Naive thymus-derived CD4-positive, alpha-beta T cell (primary cell): ENCODE data around the gene SESN1. TPM values are rescaled to one million over a fixed set of nuclear protein-coding genes. Genes with fewer than 3 reads are reported as not detected.

ENCODE experiments used
- ATAC-seq: fragments of 150-1000 bp; cut with Tn5 transposase; 2 replicates; pipeline ENCODE4 v1.10.0; 2021; ENCODE audit warnings: mild to moderate bottlenecking, moderate library complexity
- CTCF ChIA-PET: fragments of 350-600 bp; sonication (Branson Sonifier 250); formaldehyde crosslinking; loops from one replicate; lab custom pipeline; 2021; ENCODE audit warnings: antibody characterized with exemption; lab: Charles Lee
- POLR2A ChIA-PET: fragments of 350-600 bp; sonication (Branson Sonifier 250); formaldehyde crosslinking; loops from one replicate; lab custom pipeline; 2021; ENCODE audit warnings: antibody characterized with exemption, inconsistent platforms; lab: Charles Lee
- DNase-seq, 9 donors: peaks; one replicate each; pipeline versions ENCODE4 v3.0.0 to v3.0.0-alpha.2; 2020 to 2022; ENCODE audit warnings: mixed read lengths in 1 of 9
- H3K27ac ChIP-seq: one replicate; pipeline ENCODE4 v1.7.0; 2013; ENCODE audit warnings: mild to moderate bottlenecking, low read depth, low read length, moderate library complexity
- H3K27me3 ChIP-seq, 2 donors: one replicate each; pipeline ENCODE4 v1.7.0; 2013; ENCODE audit warnings: low read length in 2 of 2, mild to moderate bottlenecking in 2 of 2, moderate library complexity in 2 of 2; ENCODE audit not compliant: control insufficient read depth in 2 of 2, insufficient read depth in 2 of 2
- H3K36me3 ChIP-seq, 3 experiments: 1 replicate in 2 of 3; 2 replicates in 1 of 3; pipeline ENCODE4 v1.7.0; 2013; ENCODE audit warnings: low read length in 3 of 3, mild to moderate bottlenecking in 3 of 3, moderate library complexity in 1 of 3; ENCODE audit not compliant: insufficient read depth in 3 of 3, control insufficient read depth in 2 of 3
- H3K4me1 ChIP-seq, 2 donors: one replicate each; pipeline ENCODE4 v1.7.0; 2013; ENCODE audit warnings: low read length in 2 of 2, mild to moderate bottlenecking in 2 of 2, moderate library complexity in 1 of 2; ENCODE audit not compliant: control insufficient read depth in 2 of 2, insufficient read depth in 2 of 2
- H3K4me3 ChIP-seq: 2 replicates; pipeline ENCODE4 v1.7.0; 2013; ENCODE audit warnings: mild to moderate bottlenecking, low read length
- H3K9me3 ChIP-seq, 3 experiments: 1 replicate in 2 of 3; 2 replicates in 1 of 3; pipeline ENCODE4 v1.7.0; 2013; ENCODE audit warnings: low read length in 3 of 3; ENCODE audit not compliant: control insufficient read depth in 2 of 3
- H3K27ac Mint-ChIP-seq, 9 donors: one replicate each; pipeline ENCODE4 v1.8.0; 2020 to 2022; ENCODE audit warnings: mixed read lengths in 9 of 9, mild to moderate bottlenecking in 8 of 9, moderate library complexity in 5 of 9, inconsistent platforms in 2 of 9
- H3K27me3 Mint-ChIP-seq, 5 donors: one replicate each; pipeline ENCODE4 v1.8.0; 2021 to 2022; ENCODE audit warnings: mixed read lengths in 5 of 5, mild to moderate bottlenecking in 1 of 5
- H3K36me3 Mint-ChIP-seq, 5 donors: one replicate each; pipeline ENCODE4 v1.8.0; 2020 to 2022; ENCODE audit warnings: mixed read lengths in 5 of 5, mild to moderate bottlenecking in 3 of 5, inconsistent platforms in 1 of 5
- H3K4me1 Mint-ChIP-seq, 7 donors: one replicate each; pipeline ENCODE4 v1.8.0; 2020 to 2022; ENCODE audit warnings: mixed read lengths in 7 of 7, mild to moderate bottlenecking in 3 of 7, inconsistent platforms in 1 of 7
- H3K4me3 Mint-ChIP-seq, 10 donors: one replicate each; pipeline ENCODE4 v1.8.0; 2020 to 2022; ENCODE audit warnings: mild to moderate bottlenecking in 10 of 10, mixed read lengths in 10 of 10, moderate library complexity in 6 of 10, inconsistent platforms in 2 of 10
- H3K9me3 Mint-ChIP-seq, 11 donors: one replicate each; pipeline ENCODE4 v1.8.0; 2020 to 2022; ENCODE audit warnings: mixed read lengths in 11 of 11, mild to moderate bottlenecking in 4 of 11, inconsistent platforms in 1 of 11, moderate library complexity in 1 of 11
- intact Hi-C, 2 donors: fragments of 100-400 bp; cut with micrococcal nuclease; formaldehyde crosslinking; loops; one replicate each; pipeline ENCODE4 v1.15.1; 2023
- polyA plus RNA-seq, 2 donors: library from polyadenylated mRNA; unstranded; fragments of 300-500 nt; fragmentation: Illumina TruSeq; gene quantifications; one replicate each; pipeline ENCODE4 v1.2.3, GENCODE V29; 2021
- total RNA-seq, 6 experiments: library from RNA in 5 of 6; stranded (reverse) in 5 of 6; gene quantifications; 1 replicate in 5 of 6; 2 replicates in 1 of 6; pipeline ENCODE4 v1.2.3 and lab custom pipeline; 2021 to 2026

The SESN1 gene
- total and polyA plus RNA-seq, 7 experiments from 2014 or later, result 16.5 to 61.8 (median 37.2) TPM

DNA sequence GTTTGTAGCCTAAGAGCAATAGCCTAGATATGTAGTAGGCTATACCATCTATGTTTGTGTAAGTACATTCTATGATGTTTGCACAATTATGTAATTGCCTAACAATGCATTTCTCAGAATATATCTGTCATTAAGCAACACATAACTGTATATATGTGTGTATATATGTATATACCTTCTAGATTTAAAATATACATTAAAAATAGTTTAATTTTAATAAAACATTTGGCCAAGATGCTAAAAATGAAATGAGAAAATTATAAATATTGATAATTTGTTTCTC lies 20.6 kb downstream of the SESN1 start:
- ATAC-seq (no peak), DNase-seq (no peak)
- Histone ChIP-seq H3K36me3 (no peaks in the 10 kb centered on the region), H3K4me3 (no peak overlapping the region), H3K27ac (no peak overlapping the region), H3K4me1 (peaks cover 18 to 38% of the 10 kb centered on the region in 2 donors), H3K27me3 (no peaks in the 10 kb centered on the region), H3K9me3 (no peaks in the 10 kb centered on the region)
- peaks cover 0 to 13% (median 0%) of the 10 kb centered on the region in 5 donors for H3K27me3 Mint-ChIP-seq
- intact Hi-C loops, result loop anchor here (5.0 kb wide), 3 partner anchors 132 to 962 kb away; no protein-coding TSS in a partner anchor
- no peak overlapping the region for H3K4me3 Mint-ChIP-seq
- no peaks in the 10 kb centered on the region for H3K36me3 Mint-ChIP-seq
- peaks cover 15 to 34% (median 22%) of the 10 kb centered on the region in 7 donors for H3K4me1 Mint-ChIP-seq
- ChIA-PET POLR2A (interaction anchor here (1.0 to 5.3 kb wide), 4 partner anchors 21 to 236 kb away, joined by 4 to 67 read pairs (median 4); partner anchors contain the start of genes CEP57L1 and SESN1), CTCF (interaction anchor here (0.7 to 7.7 kb wide), 18 partner anchors 8 to 541 kb away, joined by 3 to 143 read pairs (median 4); no protein-coding TSS in a partner anchor)
- no peaks in the 10 kb centered on the region for H3K9me3 Mint-ChIP-seq
- no peak overlapping the region for H3K27ac Mint-ChIP-seq

DNA sequence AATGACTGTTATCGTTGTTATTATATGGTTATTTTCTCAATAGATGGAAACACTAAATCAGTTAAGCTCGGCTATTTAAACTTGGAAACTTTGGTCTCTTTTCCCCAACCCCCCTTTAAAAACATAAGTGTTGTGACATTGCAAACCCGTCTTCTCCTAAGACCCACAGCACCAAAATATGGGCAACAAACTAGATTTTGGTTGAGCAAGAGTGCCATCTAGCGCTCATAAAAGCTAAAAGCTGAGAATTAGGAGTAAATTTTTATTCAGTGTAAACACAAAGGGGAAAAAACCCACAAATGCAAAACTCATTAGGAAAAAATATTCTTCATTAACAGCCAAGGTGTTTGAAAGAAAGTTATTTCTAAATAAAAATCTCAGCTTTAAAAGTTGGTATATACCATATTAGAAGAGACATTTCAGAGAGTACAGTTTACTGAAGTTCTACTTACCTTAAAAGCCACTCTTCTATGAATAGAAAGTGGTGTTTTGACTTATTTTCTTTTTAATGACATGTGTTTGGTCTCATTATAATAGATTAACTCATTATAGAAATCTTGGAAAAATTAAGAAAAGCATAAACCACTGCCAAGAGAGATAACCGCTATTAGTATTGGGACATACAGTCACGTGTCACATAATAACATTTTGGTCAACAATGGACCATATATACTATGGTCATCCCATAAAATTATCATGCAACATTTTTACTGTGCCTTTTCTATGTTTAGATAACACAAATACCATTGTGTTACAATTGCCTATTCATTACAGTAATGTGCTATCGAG lies 21.1 kb downstream of the SESN1 start:
- peak in 7 of 9 donors; percentile 56 to 78 (median 72) for DNase-seq
- no peaks in the 10 kb centered on the region for H3K9me3 Mint-ChIP-seq
- Histone ChIP-seq H3K4me3 (no peak overlapping the region), H3K4me1 (peaks cover 18 to 39% of the 10 kb centered on the region in 2 donors), H3K27me3 (no peaks in the 10 kb centered on the region), H3K36me3 (no peaks in the 10 kb centered on the region), H3K27ac (no peak overlapping the region), H3K9me3 (no peaks in the 10 kb centered on the region)
- ATAC-seq, result peak; percentile 85
- no peaks in the 10 kb centered on the region for H3K36me3 Mint-ChIP-seq
- H3K4me3 Mint-ChIP-seq, result peak overlapping the region in 8 of 10 donors; percentile 1 to 64 (median 24)
- ChIA-PET CTCF (interaction anchor here (0.6 to 7.7 kb wide), 37 partner anchors 8 to 1784 kb away, joined by 3 to 143 read pairs (median 4); no protein-coding TSS in a partner anchor), POLR2A (interaction anchor here (0.6 to 5.3 kb wide), 5 partner anchors 21 to 514 kb away, joined by 3 to 67 read pairs (median 5); partner anchors contain the start of genes CEP57L1 and SESN1)
- H3K4me1 Mint-ChIP-seq, result peaks cover 15 to 37% (median 22%) of the 10 kb centered on the region in 7 donors
- H3K27me3 Mint-ChIP-seq, result peaks cover 0 to 12% (median 0%) of the 10 kb centered on the region in 5 donors
- peak overlapping the region in 4 of 9 donors; percentile 1 to 44 (median 4) for H3K27ac Mint-ChIP-seq
- intact Hi-C loops, result loop anchor here (1.0 to 5.0 kb wide), 13 partner anchors 64 to 961 kb away; partner anchors contain the start of gene ARMC2 (in 1 of the 2)

- intact Hi-C loops, result loop anchor here (5.0 kb wide), 3 partner anchors 129 to 959 kb away; no protein-coding TSS in a partner anchor
- Mint-ChIP-seq H3K27me3 (peaks cover 0 to 12% (median 0%) of the 10 kb centered on the region in 5 donors), H3K27ac (peak overlapping the region in 8 of 9 donors; percentile 59 to 90 (median 80)), H3K4me3 (peak overlapping the region; percentile 15 to 85 (median 72)), H3K4me1 (peaks cover 15 to 55% (median 32%) of the 10 kb centered on the region in 7 donors), H3K9me3 (no peaks in the 10 kb centered on the region), H3K36me3 (no peaks in the 10 kb centered on the region)
- ATAC-seq (peak; percentile 36), DNase-seq (peak in 2 of 9 donors; percentile 6 to 9)
- ChIA-PET CTCF (interaction anchor here (0.6 to 7.7 kb wide), 19 partner anchors 9 to 529 kb away, joined by 3 to 143 read pairs (median 4); partner anchors contain the start of gene SESN1), POLR2A (interaction anchor here (0.5 to 5.3 kb wide), 10 partner anchors 22 to 552 kb away, joined by 3 to 67 read pairs (median 4); partner anchors contain the start of gene ARMC2)
- Histone ChIP-seq H3K4me1 (peaks cover 18 to 39% of the 10 kb centered on the region in 2 donors), H3K27me3 (no peaks in the 10 kb centered on the region), H3K36me3 (no peaks in the 10 kb centered on the region), H3K27ac (peak overlapping the region; percentile 52), H3K4me3 (peak overlapping the region; percentile 43), H3K9me3 (no peaks in the 10 kb centered on the region)
These were observed 23.3 kb downstream of the SESN1 start for GRCh38 chr6:109071125-109071917.

GRCh38 chr6:109069746-109070145 lies 24.9 kb downstream of the SESN1 start:
- Mint-ChIP-seq H3K9me3 (no peaks in the 10 kb centered on the region), H3K36me3 (no peaks in the 10 kb centered on the region), H3K27ac (peak overlapping the region in 3 of 9 donors; percentile 28 to 29 (median 29)), H3K27me3 (peaks cover 0 to 5% (median 0%) of the 10 kb centered on the region in 5 donors), H3K4me1 (peaks cover 15 to 64% (median 35%) of the 10 kb centered on the region in 7 donors), H3K4me3 (peak overlapping the region in 1 of 10 donors; percentile 85)
- ATAC-seq (no peak), DNase-seq (no peak)
- ChIA-PET CTCF (interaction anchor here (0.7 to 7.7 kb wide), 4 partner anchors 58 to 527 kb away, joined by 5 to 143 read pairs (median 6); no protein-coding TSS in a partner anchor), POLR2A (interaction anchor here (1.0 to 5.3 kb wide), 2 partner anchors 59 to 512 kb away, joined by 3 to 67 read pairs; no protein-coding TSS in a partner anchor)
- Histone ChIP-seq H3K27me3 (no peaks in the 10 kb centered on the region), H3K36me3 (no peaks in the 10 kb centered on the region), H3K4me1 (peaks cover 18 to 42% of the 10 kb centered on the region in 2 donors), H3K27ac (no peak overlapping the region), H3K4me3 (no peak overlapping the region), H3K9me3 (no peaks in the 10 kb centered on the region)
- intact Hi-C loops, result loop anchor here (5.0 kb wide), 3 partner anchors 127 to 957 kb away; no protein-coding TSS in a partner anchor

DNA sequence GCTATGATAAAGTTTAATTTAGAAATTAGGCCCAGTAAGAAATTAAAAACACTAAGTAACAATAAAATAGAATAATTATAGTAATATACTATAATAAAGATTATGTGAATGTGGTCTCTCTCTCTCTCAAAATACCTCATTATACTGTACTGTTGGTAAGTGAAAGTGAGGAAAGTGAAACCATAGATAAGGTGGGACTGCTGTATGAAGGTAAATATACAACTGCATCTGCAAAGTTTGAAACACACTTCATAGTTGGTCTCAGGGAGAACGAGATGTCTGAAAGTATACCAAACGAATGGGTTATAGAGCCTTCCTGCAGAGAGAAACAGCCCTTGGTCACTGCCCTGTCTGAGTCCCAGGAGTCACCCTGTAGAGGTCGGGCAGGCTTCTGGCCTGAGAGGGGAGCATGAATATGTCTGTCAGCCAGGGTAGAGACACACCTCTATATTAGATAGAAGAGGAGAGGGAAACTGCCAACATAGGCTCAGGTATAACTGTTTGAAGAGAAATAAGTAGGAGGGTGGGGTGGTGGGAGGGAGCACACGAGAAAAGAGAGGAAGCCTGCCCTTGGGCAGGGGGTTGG lies 31.8 kb downstream of the SESN1 start:
- H3K27me3 Mint-ChIP-seq, result peaks cover 0 to 3% (median 0%) of the 10 kb centered on the region in 5 donors
- intact Hi-C loops, result loop anchor here in 1 of 2 donors (5.0 kb wide), 1 partner anchor 56 kb away; no protein-coding TSS in a partner anchor
- peaks cover 0 to 3% (median 0%) of the 10 kb centered on the region in 5 donors for H3K36me3 Mint-ChIP-seq
- CTCF ChIA-PET, result interaction anchor here (0.7 to 1.0 kb wide), 4 partner anchors 9 to 1333 kb away, joined by 3 read pairs; no protein-coding TSS in a partner anchor
- Histone ChIP-seq H3K36me3 (no peaks in the 10 kb centered on the region), H3K4me3 (no peak overlapping the region), H3K27me3 (no peaks in the 10 kb centered on the region), H3K4me1 (peaks cover 13 to 21% of the 10 kb centered on the region in 2 donors), H3K27ac (no peak overlapping the region), H3K9me3 (no peaks in the 10 kb centered on the region)
- DNase-seq (no peak), ATAC-seq (no peak)
- no peaks in the 10 kb centered on the region for H3K9me3 Mint-ChIP-seq
- POLR2A ChIA-PET, result interaction anchor here (1.1 to 1.6 kb wide), 2 partner anchors 26 to 55 kb away, joined by 4 read pairs; no protein-coding TSS in a partner anchor
- peaks cover 18 to 77% (median 67%) of the 10 kb centered on the region in 7 donors for H3K4me1 Mint-ChIP-seq
- peak overlapping the region in 3 of 10 donors; percentile 37 to 75 (median 48) for H3K4me3 Mint-ChIP-seq
- H3K27ac Mint-ChIP-seq, result peak overlapping the region in 6 of 9 donors; percentile 25 to 88 (median 33)
